Measurements from ENCODE around the gene CRELD2.

CRELD2 gene

DNA sequence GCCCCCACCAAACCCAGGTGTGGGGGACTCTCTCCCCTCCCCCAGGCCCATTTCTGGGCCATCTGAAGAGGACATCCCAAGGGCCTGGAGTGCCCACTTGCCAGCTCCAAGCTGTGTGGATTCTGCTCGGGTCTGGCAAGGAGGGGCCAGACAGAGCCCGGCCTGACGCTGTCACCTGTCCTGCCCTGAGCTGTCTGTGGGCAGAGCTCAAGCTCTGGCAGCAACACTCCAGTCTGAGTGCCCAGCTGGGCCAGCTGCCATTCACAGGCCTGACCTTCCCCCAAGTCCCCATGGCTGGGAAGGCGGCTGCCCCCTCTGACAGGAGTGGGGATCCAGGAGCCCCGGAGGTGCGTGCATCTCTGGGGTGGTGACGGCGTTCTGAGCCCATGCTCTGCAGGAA lies 35.9 kb downstream of the CRELD2 start:
- Histone ChIP-seq H3K27ac (peak overlapping the region; percentile 75; the same call in 1 of the 2 replicates), H3K4me2 (peak overlapping the region; percentile 80), H3K4me1 (peaks cover 79% of the 10 kb centered on the region)

DNA sequence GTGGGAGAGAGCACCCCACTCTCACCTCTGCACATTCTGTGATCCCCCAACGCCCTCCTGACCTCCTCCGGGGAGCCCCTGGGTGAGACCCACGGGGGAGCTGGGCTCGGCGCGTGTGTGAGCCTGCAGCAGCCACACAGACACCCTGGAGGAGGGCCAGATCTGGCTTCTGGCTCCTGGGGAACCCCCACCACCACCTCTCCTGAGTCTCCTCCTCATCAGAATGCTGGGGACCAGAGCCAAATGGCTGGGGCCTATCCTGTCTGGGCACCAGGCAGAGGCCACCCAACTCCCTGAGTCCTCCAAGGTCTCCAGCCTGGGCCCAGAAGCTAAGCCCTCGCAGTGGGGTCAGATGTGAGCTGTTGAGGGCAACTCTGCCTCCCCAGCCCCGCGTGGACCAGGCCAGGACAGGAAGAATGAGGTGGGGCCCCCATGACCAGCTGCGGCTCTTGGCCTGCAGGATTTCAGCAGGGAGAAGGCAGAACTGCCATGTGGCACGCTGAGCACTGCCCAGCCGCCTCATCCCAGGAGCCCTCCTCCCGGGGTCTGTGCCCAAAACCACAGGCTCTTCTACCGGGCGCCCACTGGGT lies 36.7 kb downstream of the CRELD2 start:
- Histone ChIP-seq H3K4me2 (peak overlapping the region; percentile 80), H3K4me1 (peaks cover 85% of the 10 kb centered on the region), H4K20me1 (no peaks in the 10 kb centered on the region), H3K9me3 (no peaks in the 10 kb centered on the region), H3K36me3 (no peaks in the 10 kb centered on the region), H3K4me3 (no peak overlapping the region), H3K27me3 (no peaks in the 10 kb centered on the region), H3K9ac (peak overlapping the region; percentile 61; the same call in 1 of the 2 replicates), H3K27ac (peak overlapping the region; percentile 75)
- no peak for TF ChIP-seq Cebpa-rat (IDR thresholded peaks at IDR 0.05)

More for the DNA sequence above, 35.9 kb downstream of the CRELD2 start:
- no peaks in the 10 kb centered on the region for H3K9me3 ChIP-seq
- no peaks in the 10 kb centered on the region for H3K27me3 ChIP-seq
- TF ChIP-seq Cebpa-rat (IDR thresholded peaks at IDR 0.05) = no peak
- H3K36me3 ChIP-seq = no peaks in the 10 kb centered on the region
- no peak overlapping the region for H3K4me3 ChIP-seq
- H4K20me1 ChIP-seq = no peaks in the 10 kb centered on the region
- H3K9ac ChIP-seq = no peak overlapping the region

DNA sequence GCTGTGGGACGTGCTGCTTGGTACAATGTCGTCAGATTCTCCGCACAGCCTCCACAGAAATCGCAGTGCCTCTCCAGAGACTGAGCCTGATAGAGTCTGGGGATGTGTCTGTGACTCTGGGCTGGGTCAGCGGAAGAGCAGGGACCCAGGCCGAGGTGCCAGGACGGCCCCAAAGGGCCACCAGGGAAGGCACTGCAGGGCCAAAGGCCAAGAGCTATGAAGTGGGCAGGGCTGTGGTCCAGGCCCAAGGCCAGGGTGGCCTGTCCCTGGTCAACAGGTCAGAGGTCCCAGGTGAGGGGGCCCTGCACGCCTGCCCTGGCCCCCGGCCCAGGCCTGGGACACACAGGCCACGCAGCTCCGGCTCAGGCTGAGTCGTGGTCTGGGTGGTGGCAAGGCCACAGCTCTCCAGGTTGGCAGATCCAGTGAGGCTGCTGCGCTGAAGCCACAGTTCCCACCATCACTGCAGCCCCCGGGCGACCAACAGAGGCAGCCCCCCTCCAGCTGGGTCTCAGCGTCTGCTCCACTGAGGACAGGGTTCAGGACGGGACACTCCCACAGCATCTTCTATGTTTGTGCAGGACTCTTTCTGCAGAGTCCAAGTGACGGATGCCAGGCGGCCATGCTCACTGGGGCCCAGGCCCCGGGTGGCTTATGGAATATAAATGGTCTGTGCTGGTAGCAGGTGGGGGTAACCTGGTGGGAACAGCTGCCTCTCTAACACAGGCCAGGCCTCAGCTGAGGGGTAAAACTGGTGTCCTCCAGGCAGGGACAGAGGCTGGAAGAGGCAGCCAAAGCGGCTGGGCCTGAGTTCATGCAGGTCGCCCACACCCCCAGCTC lies 37.4 kb downstream of the CRELD2 start:
- H3K27ac ChIP-seq = peak overlapping the region; percentile 75

DNA sequence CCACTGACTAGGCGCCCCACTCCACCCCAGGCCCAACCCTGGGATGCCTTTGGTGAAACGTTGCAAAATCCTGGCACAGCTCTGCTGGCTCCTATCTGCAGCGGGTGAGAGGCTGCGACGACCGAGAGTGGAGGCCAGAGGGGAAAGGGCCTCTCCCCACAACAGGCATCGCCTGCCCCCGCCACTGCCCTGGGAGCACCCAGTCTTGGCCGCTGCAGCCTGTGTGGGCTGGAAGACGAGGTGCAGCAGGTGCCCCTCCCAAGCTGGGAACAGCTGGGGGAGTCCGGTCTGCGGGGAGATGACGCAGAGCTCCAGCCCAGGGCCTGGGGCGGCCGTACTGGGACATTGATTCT lies 38.0 kb downstream of the CRELD2 start:
- Histone ChIP-seq H3K27ac (0 out of 2 replicates have a peak overlapping the region, but pooled peaks have one; percentile 6), H3K9me3 (no peaks in the 10 kb centered on the region), H3K36me3 (no peaks in the 10 kb centered on the region), H4K20me1 (peaks cover 8% of the 10 kb centered on the region), H3K9ac (no peak overlapping the region), H3K4me2 (peak overlapping the region; percentile 80), H3K4me3 (no peak overlapping the region), H3K4me1 (peaks cover 75% of the 10 kb centered on the region), H3K27me3 (no peaks in the 10 kb centered on the region)
- no peak for TF ChIP-seq Cebpa-rat (IDR thresholded peaks at IDR 0.05)

More for the DNA sequence above, 37.4 kb downstream of the CRELD2 start:
- Histone ChIP-seq H3K36me3 (no peaks in the 10 kb centered on the region), H3K4me2 (peak overlapping the region; percentile 80), H3K9ac (peak overlapping the region; percentile 61; the same call in 1 of the 2 replicates), H3K27me3 (no peaks in the 10 kb centered on the region), H3K9me3 (no peaks in the 10 kb centered on the region), H3K4me1 (peaks cover 81% of the 10 kb centered on the region), H3K4me3 (no peak overlapping the region), H4K20me1 (peaks cover 2% of the 10 kb centered on the region; the same call in 1 of the 2 replicates)
- TF ChIP-seq Cebpa-rat (IDR thresholded peaks at IDR 0.05) = no peak

DNA sequence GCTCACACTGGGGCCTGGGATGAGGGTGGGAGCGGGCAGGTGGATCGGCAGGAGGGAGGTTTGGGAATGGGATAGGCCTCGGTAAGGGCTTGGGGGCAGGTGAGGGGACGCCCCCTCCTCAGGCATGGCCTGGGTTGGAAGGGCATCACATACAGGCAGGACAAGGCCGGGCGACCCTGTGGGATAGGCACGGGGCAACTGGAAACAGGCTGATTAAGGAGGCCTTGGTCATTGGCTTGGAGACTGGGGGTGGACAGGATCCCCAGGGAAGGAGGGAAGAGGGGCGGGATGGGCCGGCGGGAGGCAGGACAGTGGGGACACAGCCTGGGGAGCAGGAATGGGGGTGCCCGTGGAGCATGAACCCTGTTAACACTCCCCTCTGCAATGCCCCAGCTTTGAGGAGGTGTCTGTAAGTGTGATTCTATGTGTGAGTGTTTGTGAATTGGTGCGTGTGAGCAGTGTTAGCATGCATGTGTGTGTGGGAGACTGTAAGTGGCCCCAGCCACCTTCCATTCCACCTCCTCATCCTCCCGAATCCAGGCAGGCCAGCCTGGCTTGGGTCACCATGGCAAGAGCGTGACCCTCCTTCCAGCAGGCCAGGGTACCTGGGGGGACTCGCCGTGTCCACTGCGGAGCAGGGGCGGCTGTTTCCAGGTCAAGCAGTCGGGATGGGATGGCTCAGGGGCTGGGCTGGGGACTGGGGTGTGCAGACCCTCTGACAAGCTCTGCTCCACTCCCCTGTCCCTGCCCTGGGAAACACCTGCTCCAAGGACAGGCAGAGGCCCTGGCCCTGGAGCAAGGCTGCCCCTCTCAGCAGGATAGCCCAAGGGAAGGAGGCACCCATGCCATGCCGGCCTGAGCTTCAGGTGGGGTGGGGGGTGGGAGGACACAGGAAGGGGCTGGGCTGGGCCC lies 38.7 kb downstream of the CRELD2 start:
- Histone ChIP-seq H3K4me3 (no peak overlapping the region), H3K36me3 (peaks cover 6% of the 10 kb centered on the region; the same call in 1 of the 2 replicates), H3K27me3 (no peaks in the 10 kb centered on the region), H3K27ac (no peak overlapping the region), H3K9me3 (no peaks in the 10 kb centered on the region), H3K4me2 (peak overlapping the region; percentile 80; the same call in 1 of the 2 replicates), H4K20me1 (peaks cover 15% of the 10 kb centered on the region), H3K4me1 (peaks cover 68% of the 10 kb centered on the region), H3K9ac (no peak overlapping the region)
- TF ChIP-seq Cebpa-rat (IDR thresholded peaks at IDR 0.05) = no peak

DNA sequence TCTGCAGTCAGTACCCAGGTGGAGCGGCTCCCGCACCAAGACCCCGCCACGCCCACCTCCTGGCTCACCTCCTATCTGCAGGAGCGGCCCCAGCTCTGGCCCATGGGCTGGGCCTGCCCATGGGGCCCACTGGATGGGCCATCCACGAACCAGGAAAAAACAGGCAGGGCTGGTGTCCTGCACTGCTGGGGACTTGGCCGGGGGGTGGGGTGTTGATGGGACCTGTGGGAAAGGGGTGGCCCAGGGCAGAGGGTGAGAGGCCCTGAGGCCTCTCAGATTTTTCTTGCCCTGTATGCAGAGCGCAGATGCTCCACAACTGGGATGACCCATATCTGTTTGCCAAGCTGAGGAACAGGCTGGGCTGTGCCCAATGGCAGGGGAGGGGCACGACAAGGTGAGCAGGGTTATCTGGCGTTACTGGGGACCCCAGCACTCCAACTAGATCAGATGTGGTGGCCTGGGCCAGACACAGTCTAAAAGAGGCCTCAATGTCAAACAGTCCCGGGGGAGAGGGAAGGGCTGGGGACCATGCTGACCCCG lies 39.5 kb downstream of the CRELD2 start:
- no peak for TF ChIP-seq Cebpa-rat (IDR thresholded peaks at IDR 0.05)
- no peak overlapping the region for H3K9ac ChIP-seq

DNA sequence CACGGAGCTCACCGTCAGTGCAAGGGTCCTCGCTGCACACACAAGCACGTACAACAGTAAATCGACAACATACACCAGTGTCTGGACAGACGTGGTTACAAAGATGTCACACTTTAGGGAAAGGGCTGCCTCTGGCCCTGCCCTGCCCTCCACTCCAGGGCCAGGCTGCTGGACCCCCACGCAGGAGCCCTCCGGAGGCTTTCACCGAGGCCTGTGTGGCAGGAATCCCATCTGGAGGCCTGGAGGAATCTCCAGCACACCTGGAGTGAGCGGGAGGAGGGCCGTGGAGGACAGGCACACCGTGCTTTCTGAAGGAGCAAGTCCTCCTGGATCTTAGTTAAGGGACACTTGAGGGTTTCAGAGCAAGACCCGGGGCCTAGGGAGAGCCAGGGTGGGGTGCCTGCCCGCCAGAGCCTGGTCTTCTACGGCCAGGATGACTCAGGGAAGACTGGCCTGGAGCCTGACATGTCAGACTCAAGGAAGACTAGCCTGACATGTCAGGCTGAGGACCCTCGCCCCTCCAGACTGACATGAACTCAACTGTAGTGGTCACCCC lies 40.0 kb downstream of the CRELD2 start:
- no peaks in the 10 kb centered on the region for H3K9me3 ChIP-seq
- peak overlapping the region; percentile 100 for H3K4me2 ChIP-seq
- H3K27me3 ChIP-seq = no peaks in the 10 kb centered on the region
- H3K9ac ChIP-seq = 0 out of 2 replicates have a peak overlapping the region, but pooled peaks have one; percentile 86
- no peak overlapping the region; the same call in 1 of the 2 replicates for H3K27ac ChIP-seq
- peaks cover 28% of the 10 kb centered on the region for H4K20me1 ChIP-seq
- peaks cover 66% of the 10 kb centered on the region for H3K4me1 ChIP-seq
- H3K4me3 ChIP-seq = no peak overlapping the region
- H3K36me3 ChIP-seq = peaks cover 18% of the 10 kb centered on the region
- no peak for TF ChIP-seq Cebpa-rat (IDR thresholded peaks at IDR 0.05)

More for the DNA sequence above, 39.5 kb downstream of the CRELD2 start:
- Histone ChIP-seq H3K4me1 (peaks cover 66% of the 10 kb centered on the region), H3K27ac (no peak overlapping the region), H3K36me3 (peaks cover 13% of the 10 kb centered on the region), H3K4me3 (no peak overlapping the region), H3K27me3 (no peaks in the 10 kb centered on the region), H3K9me3 (no peaks in the 10 kb centered on the region), H3K4me2 (no peak overlapping the region), H4K20me1 (peaks cover 23% of the 10 kb centered on the region)

DNA sequence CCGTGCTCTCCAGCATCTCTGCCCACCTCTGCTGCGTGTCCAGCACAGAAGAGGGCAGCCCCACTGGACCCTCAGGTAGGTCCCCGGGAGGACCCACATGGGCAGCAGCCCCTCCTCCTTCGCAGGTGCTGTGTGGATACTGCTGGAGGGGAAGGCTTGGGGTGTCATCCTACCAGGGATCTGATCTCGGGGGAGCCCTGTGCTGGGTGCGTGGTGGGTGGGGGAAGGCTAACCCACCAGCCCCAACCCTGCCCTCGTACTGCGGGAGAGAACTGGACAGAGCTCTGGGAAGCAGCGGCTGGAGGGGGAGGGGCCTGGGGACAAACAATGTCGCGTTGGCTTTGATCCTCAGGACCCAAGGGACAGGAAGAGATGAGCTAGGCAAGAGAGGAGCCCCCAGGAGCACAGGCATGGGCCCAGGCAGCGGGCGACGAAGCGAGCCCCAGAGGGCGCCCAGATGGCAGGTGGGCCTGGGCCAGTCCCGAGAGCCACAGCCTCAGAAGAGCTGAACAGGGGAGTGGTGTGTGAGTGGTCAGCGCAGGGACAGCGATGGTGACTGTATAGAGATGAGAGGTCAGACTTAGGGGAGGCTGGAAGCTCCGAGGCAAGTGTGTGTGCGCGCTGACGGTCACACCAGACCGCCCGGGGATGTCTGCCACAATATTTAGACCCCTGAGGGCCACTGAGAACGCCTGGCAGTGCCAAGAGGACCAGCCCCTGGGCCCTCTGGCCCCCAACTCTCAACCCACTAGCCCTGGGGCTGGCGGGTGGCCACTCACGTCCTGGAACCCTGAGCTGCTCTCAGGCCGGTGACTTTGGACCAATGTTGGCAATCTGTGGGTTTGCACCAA lies 40.7 kb downstream of the CRELD2 start:
- Histone ChIP-seq H3K27me3 (no peaks in the 10 kb centered on the region), H4K20me1 (peaks cover 35% of the 10 kb centered on the region), H3K27ac (peak overlapping the region; percentile 96), H3K4me2 (peak overlapping the region; percentile 100), H3K4me1 (peaks cover 66% of the 10 kb centered on the region), H3K9me3 (no peaks in the 10 kb centered on the region), H3K36me3 (peaks cover 25% of the 10 kb centered on the region), H3K4me3 (peak overlapping the region; percentile 93), H3K9ac (peak overlapping the region; percentile 86)
- TF ChIP-seq Cebpa-rat (IDR thresholded peaks at IDR 0.05) = no peak

All from BLaER1 (cell line).